Pancreas (tissue), 10 donors: ENCODE results near the gene RSU1. TPM values are rescaled to one million over a fixed set of nuclear protein-coding genes. Genes with fewer than 3 reads are reported as not detected.

Experiments
- ATAC-seq, 4 donors: fragments of 200-7000 bp; cut with Tn5 transposase; one replicate each; pipeline versions ENCODE4 v1.8.0 to v1.9.1; 2020; ENCODE audit warnings: mild to moderate bottlenecking in 4 of 4, moderate library complexity in 4 of 4
- DNase-seq, 6 donors: peaks; one replicate each; pipeline ENCODE4 v3.0.0-alpha.2; 2020
- FAIRE-seq: peaks from 2 replicates; lab custom pipeline; 2012; peaks lifted over from hg19 to GRCh38; lab: Jason Lieb, UNC
- H3K27ac ChIP-seq, 4 donors: fragments of 200-600 bp; sonication (generic); 1 replicate in 3 of 4; 2 replicates in 1 of 4; pipeline versions ENCODE4 v1.5.0 to v1.8.0; 2020
- H3K27me3 ChIP-seq, 4 donors: fragments of 200-600 bp; one replicate each; pipeline ENCODE4 v1.8.0; 2021
- H3K36me3 ChIP-seq, 3 donors: fragments of 200-600 bp; sonication (generic) in 1 of 3; one replicate each; pipeline versions ENCODE4 v1.5.0 to v1.8.0; 2020 to 2021
- H3K4me1 ChIP-seq, 3 donors: fragments of 200-600 bp; one replicate each; pipeline ENCODE4 v1.8.0; 2021
- H3K4me3 ChIP-seq, 4 donors: fragments of 200-600 bp; sonication (generic) in 2 of 4; one replicate each; pipeline versions ENCODE4 v1.5.0 to v1.8.0; 2020 to 2021
- H3K9me3 ChIP-seq, 4 donors: fragments of 200-600 bp; one replicate each; pipeline ENCODE4 v1.8.0; 2021
- WGBS, 2 donors: extraction: QIAGEN DNeasy Blood & Tissue Kit; methylation state at CpG; one replicate each; pipeline ENCODE4 v1.1.7; 2013; 5-methylcytosine and 5-hydroxymethylcytosine counted together
- intact Hi-C, 3 donors: fragments of 100-400 bp; cut with DNase I; formaldehyde crosslinking; loops; one replicate each; pipeline versions ENCODE4 v1.11.1 to v1.14.2; 2022
- polyA plus RNA-seq, 2 donors: library from polyadenylated mRNA; stranded (reverse); fragments of 200-250 nt; gene quantifications; one replicate each; pipeline ENCODE4 v1.2.3, GENCODE V29; 2013
- total RNA-seq, 6 donors: library from RNA; stranded (reverse); fragmentation: NEBNext Ultra II Directional in 4 of 6; extraction: Animal tissue kit (Norgen Biotek cat#: 25700) in 4 of 6; gene quantifications; one replicate each; pipeline versions ENCODE4 v1.2.1 to v1.2.4, GENCODE V29; 2021 to 2023
- TF ChIP-seq, protein P1 (sequence below), 4 donors: fragments of 200-600 bp; sonication (generic) in 3 of 4; IDR thresholded peaks; one replicate each; pipeline versions ENCODE4 v1.5.0 to v1.8.0; 2021; ENCODE audit warnings: antibody characterized with exemption in 4 of 4
- donor health status: healthy with polysubstance abuse.
- donor health status: DM: no; HTN: no; CAD: no; lungs with moderate emphysema.
- donor health status: DM: no; HTN: no; CAD: no.
- donor health status: control.
- donor health status: control.
- donor health status: Bipolar disorder and iron deficiency.
- donor health status: DM: yes; HTN: yes; CAD: no.
- donor health status: DM: no; HTN: no; CAD: no.
- donor health status: DM: no; HTN: no; CAD: no.
- donor health status: DM: yes; HTN: yes; CAD: no.

Gene RSU1
- total and polyA plus RNA-seq, 8 donors, result 14.7 to 42.3 (median 29.6) TPM

GRCh38 chr10:16586358-16587138 lies 230.7 kb downstream of the RSU1 start:
- Histone ChIP-seq H3K9me3 (no peaks in the 10 kb centered on the region), H3K36me3 (no peaks in the 10 kb centered on the region), H3K27me3 (no peaks in the 10 kb centered on the region), H3K4me3 (no peak overlapping the region), H3K27ac (no peak overlapping the region), H3K4me1 (no peaks in the 10 kb centered on the region)
- intact Hi-C loops, result no loop called here
- WGBS, 2 donors, result 91% methylated on average over 7 of the region's 7 CpGs
- FAIRE-seq, result no peak
- TF ChIP-seq, protein P1, sequence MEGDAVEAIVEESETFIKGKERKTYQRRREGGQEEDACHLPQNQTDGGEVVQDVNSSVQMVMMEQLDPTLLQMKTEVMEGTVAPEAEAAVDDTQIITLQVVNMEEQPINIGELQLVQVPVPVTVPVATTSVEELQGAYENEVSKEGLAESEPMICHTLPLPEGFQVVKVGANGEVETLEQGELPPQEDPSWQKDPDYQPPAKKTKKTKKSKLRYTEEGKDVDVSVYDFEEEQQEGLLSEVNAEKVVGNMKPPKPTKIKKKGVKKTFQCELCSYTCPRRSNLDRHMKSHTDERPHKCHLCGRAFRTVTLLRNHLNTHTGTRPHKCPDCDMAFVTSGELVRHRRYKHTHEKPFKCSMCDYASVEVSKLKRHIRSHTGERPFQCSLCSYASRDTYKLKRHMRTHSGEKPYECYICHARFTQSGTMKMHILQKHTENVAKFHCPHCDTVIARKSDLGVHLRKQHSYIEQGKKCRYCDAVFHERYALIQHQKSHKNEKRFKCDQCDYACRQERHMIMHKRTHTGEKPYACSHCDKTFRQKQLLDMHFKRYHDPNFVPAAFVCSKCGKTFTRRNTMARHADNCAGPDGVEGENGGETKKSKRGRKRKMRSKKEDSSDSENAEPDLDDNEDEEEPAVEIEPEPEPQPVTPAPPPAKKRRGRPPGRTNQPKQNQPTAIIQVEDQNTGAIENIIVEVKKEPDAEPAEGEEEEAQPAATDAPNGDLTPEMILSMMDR (IDR thresholded peaks at IDR 0.05), result no peak
- no peak for ATAC-seq
- DNase-seq, result no peak

DNA sequence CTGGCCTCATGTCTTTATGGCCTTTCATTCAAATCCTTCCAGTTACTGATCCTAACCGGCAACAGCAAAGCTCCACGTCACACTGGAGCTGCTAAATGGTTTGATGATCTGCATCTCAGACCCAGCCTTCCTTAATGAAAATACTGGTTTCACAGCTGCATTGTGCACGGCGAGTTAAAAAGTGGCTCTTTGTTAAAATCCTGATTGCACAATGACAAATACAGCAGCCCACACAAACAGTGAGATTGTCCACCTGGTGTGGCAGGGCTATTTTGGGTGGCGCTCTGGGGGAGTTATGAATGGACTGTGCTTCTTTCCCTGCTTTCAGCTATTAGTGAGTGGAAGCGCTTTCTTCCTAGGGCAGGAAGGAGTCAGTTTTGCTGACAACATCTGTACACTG lies 232.1 kb downstream of the RSU1 start:
- WGBS, 2 donors, result 51 to 69% methylated on average over 6 of the region's 6 CpGs
- Histone ChIP-seq H3K27me3 (no peaks in the 10 kb centered on the region), H3K4me3 (no peak overlapping the region), H3K27ac (no peak overlapping the region), H3K4me1 (no peaks in the 10 kb centered on the region), H3K36me3 (no peaks in the 10 kb centered on the region), H3K9me3 (no peaks in the 10 kb centered on the region)
- FAIRE-seq, result no peak
- ATAC-seq, result no peak
- TF ChIP-seq, protein P1 (IDR thresholded peaks at IDR 0.05), result no peak
- intact Hi-C loops, result no loop called here
- no peak for DNase-seq

GRCh38 chr10:16583382-16583781 lies 233.8 kb downstream of the RSU1 start:
- FAIRE-seq, result no peak
- no peaks in the 10 kb centered on the region for H3K27me3 ChIP-seq
- WGBS, 2 donors, result 53 to 63% methylated on average over 10 of the region's 10 CpGs
- H3K4me1 ChIP-seq, result no peaks in the 10 kb centered on the region
- no peak overlapping the region for H3K27ac ChIP-seq
- H3K9me3 ChIP-seq, result no peaks in the 10 kb centered on the region
- no peak for DNase-seq
- TF ChIP-seq, protein P1 (IDR thresholded peaks at IDR 0.05), result no peak
- no peaks in the 10 kb centered on the region for H3K36me3 ChIP-seq
- ATAC-seq, result no peak
- intact Hi-C loops, result no loop called here
- H3K4me3 ChIP-seq, result no peak overlapping the region

DNA sequence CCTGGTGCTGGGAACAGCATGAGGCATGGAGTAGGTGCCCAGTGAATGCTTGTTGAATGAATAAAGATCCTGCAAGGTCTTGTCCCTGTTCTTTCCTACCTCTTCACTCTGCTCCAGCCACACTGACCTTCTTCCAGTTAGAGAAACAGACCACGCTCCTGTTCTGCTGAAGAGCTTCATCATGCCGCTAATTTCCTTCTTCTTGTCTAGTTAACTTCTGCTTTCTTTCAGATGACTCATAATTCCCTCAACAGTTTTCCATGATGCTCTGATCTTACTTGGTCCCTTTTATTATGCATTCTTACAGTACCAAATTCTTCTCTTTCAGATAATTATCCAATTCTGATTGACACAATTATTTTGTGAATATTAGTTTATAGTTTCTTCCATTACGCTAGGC lies 236.0 kb downstream of the RSU1 start:
- Histone ChIP-seq H3K27ac (no peak overlapping the region), H3K4me1 (no peaks in the 10 kb centered on the region), H3K4me3 (no peak overlapping the region), H3K36me3 (no peaks in the 10 kb centered on the region), H3K27me3 (no peaks in the 10 kb centered on the region), H3K9me3 (no peaks in the 10 kb centered on the region)
- TF ChIP-seq, protein P1 (IDR thresholded peaks at IDR 0.05), result no peak
- WGBS, 2 donors, result 80 to 88% methylated on average over 3 of the region's 3 CpGs
- ATAC-seq (no peak), FAIRE-seq (no peak), DNase-seq (no peak)
- intact Hi-C loops, result no loop called here

DNA sequence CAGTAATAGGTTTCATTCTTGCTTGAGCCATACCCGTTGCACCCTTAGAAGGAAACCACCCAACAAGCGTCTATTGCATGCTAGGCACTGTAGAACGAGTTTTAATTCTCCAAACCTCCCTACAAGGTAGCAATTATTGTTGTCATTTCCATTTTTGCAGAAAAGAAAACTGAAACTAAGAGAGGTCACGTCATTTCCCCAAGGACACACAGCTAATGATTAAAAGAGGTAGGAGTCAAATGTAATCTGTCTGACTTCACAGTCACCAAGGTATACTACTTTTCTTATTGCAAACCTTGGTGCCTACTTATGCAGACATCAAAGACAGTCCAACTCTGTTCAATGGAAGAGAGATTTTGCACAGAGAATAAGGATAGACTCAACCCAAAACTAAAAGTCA lies 246.5 kb downstream of the RSU1 start:
- no peak for DNase-seq
- WGBS, 2 donors, result 54 to 56% methylated on average over 4 of the region's 4 CpGs
- no peaks in the 10 kb centered on the region for H3K9me3 ChIP-seq
- intact Hi-C loops, result no loop called here
- no peak overlapping the region for H3K4me3 ChIP-seq
- no peaks in the 10 kb centered on the region for H3K4me1 ChIP-seq
- no peak overlapping the region for H3K27ac ChIP-seq
- no peaks in the 10 kb centered on the region for H3K36me3 ChIP-seq
- TF ChIP-seq, protein P1 (IDR thresholded peaks at IDR 0.05), result no peak
- ATAC-seq, result no peak
- no peaks in the 10 kb centered on the region for H3K27me3 ChIP-seq
- FAIRE-seq, result no peak
